Effector memory CD4-positive, alpha-beta T cell (primary cell): ENCODE measurements around the gene TTC4.

Experiments used
- DNase-seq, 3 donors: peaks; one replicate each; pipeline ENCODE4 v3.0.0-alpha.2; 2020
- H3K27ac ChIP-seq: 2 replicates; pipeline ENCODE4 v1.7.0; 2013; ENCODE audit warnings: mild to moderate bottlenecking, low read length, moderate library complexity; ENCODE audit not compliant: insufficient read depth, poor library complexity, severe bottlenecking
- H3K27me3 ChIP-seq: replicated peaks from 2 replicates; pipeline ENCODE4 v1.7.0; 2013; ENCODE audit warnings: mild to moderate bottlenecking, low read length; ENCODE audit not compliant: insufficient read depth, control insufficient read depth, poor library complexity, severe bottlenecking
- H3K36me3 ChIP-seq: 2 replicates; pipeline ENCODE4 v1.7.0; 2013; ENCODE audit warnings: mild to moderate bottlenecking, low read length, moderate library complexity; ENCODE audit not compliant: control insufficient read depth, insufficient read depth
- H3K4me1 ChIP-seq: 2 replicates; pipeline ENCODE4 v1.7.0; 2013; ENCODE audit warnings: low read length, mild to moderate bottlenecking; ENCODE audit not compliant: control insufficient read depth, insufficient read depth, poor library complexity, severe bottlenecking
- H3K4me3 ChIP-seq: 2 replicates; pipeline ENCODE4 v1.7.0; 2013; ENCODE audit warnings: low read length, low read depth, mild to moderate bottlenecking; ENCODE audit not compliant: insufficient read depth, poor library complexity, severe bottlenecking
- H3K9me3 ChIP-seq: 2 replicates; pipeline ENCODE4 v1.7.0; 2013; ENCODE audit warnings: mild to moderate bottlenecking, low read length, moderate library complexity; ENCODE audit not compliant: control insufficient read depth

Gene TTC4

DNA sequence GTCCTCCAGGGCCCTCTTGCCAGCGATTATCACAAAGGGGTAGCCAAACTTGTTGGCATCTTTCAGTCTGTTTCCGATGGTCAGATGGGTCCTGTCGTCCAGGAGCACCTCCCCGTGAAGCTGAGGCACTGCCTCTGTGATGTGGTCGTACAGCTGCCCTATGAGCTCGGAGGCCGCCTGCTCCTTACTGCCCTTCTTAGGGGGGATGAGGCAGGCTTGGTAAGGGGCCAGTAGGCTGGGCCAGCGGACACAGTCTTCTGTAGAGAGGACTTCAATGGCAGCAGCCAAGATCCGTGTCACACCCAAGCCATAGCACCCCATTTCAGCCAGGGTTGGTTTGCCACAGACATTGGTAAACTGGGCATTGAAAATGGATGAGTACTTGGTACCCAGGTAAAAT, 42.2 kb downstream of the TTC4 start:
- no peak for DNase-seq
- Histone ChIP-seq H3K36me3 (peaks cover 16% of the 10 kb centered on the region), H3K27me3 (no peaks in the 10 kb centered on the region), H3K4me3 (no peak overlapping the region), H3K4me1 (no peaks in the 10 kb centered on the region), H3K27ac (no peak overlapping the region), H3K9me3 (no peaks in the 10 kb centered on the region)

DNA sequence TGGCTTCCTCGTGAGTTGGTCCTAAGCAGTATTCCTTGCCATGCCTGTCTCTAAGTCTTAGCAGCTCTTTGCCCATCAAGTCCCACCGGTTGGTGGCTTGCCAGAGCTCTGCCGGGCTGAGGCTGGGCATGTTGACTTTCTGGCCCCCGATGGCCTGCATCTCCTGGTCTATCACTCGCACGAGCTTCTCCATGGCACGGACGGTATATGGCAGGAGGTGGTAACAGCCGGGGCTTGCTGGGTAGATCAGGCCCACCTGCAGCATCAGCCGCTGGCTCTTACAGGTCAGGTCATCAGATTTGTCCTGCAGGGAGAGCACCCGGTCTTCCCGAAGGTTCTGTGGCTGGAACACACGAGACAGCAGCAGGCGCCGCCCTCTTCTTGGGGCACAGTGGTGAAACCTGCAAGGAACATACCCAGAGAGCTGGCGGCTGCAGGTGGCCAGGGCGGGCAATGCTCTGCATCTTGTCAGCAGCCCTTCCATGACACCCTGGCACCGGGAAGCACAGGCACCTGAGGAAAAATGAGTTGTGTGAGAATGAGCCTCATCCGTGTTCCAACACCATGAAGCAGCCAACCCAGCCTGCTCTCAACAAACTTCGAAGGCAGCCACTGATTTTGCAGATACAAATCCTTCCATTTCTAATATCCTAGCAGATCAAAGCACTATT, 43.2 kb downstream of the TTC4 start:
- Histone ChIP-seq H3K36me3 (peaks cover 16% of the 10 kb centered on the region), H3K27me3 (no peaks in the 10 kb centered on the region), H3K4me1 (peaks cover 6% of the 10 kb centered on the region), H3K4me3 (no peak overlapping the region), H3K9me3 (no peaks in the 10 kb centered on the region), H3K27ac (no peak overlapping the region)
- no peak for DNase-seq

DNA sequence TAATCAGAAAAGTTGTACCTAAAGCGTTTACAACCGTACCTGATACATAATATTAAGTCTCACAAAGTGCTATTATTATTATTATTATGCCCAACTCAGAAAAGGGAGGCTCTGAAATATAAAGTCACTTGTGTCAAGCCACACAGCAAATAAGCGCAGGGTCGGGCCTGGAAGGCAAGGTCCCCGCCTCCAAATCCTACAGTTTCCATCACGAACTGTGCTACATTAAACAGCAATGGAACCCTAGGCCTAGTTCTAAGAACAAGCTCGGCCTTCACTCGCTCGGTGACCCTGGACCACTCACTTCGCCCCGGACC, 48.1 kb downstream of the TTC4 start:
- H3K4me3 ChIP-seq, result peak overlapping the region; percentile 76
- H3K4me1 ChIP-seq, result peaks cover 10% of the 10 kb centered on the region
- H3K36me3 ChIP-seq, result no peaks in the 10 kb centered on the region
- H3K9me3 ChIP-seq, result no peaks in the 10 kb centered on the region
- DNase-seq, result no peak
- no peaks in the 10 kb centered on the region for H3K27me3 ChIP-seq
- H3K27ac ChIP-seq, result peak overlapping the region; percentile 62

DNA sequence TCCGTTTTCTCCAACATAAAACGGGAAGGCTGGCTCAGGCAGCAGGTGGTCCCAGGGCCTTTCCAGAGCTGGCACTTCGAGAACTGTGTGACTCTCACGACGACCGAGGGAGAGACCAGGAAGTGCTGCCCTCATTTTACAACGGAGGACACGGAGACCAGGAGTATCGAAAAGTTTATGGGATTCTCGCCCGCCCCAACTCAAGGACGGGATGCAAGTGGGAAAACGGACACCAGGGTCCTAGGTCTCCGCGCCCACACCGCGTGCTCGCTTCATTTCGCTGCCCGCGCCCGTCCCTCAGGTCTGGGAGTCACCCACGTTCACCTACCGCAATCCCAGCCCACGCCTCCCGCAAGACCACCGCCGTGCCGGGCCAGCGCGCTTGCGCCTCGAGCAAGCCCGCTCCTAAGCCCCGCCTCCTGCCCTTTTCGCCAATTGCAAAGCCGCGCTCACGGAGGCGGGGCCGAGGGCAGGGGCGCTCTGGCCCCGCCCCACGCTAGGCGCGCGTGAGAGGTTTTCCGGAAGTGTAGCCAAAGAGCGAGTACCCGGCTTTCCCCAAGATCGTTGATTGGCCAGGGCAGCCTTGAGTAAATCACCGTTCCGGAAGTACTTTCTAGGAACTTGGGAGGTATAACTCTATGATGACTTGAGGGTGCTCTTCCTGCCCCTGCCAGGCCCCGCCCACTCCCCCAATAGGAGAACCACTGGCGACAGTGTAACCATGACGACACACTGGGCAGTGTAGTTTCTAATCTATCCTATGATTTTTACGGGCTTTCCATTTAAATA, 48.7 kb downstream of the TTC4 start, which contains the start of gene PARS2:
Gene PARS2, minus strand, starts transcription at position 391 of the 789 bp plus-strand sequence. CDS start 5,362 bp downstream, outside the sequence.
- Histone ChIP-seq H3K9me3 (no peaks in the 10 kb centered on the region), H3K27ac (peak within 1 kb of the TSS; percentile 63), H3K4me3 (peak within 1 kb of the TSS; percentile 76), H3K27me3 (no peaks in the 10 kb centered on the region), H3K4me1 (peaks cover 10% of the 10 kb centered on the region), H3K36me3 (no peaks in the 10 kb centered on the region)
- peak; percentile 93 to 94 (median 93) for DNase-seq

DNA sequence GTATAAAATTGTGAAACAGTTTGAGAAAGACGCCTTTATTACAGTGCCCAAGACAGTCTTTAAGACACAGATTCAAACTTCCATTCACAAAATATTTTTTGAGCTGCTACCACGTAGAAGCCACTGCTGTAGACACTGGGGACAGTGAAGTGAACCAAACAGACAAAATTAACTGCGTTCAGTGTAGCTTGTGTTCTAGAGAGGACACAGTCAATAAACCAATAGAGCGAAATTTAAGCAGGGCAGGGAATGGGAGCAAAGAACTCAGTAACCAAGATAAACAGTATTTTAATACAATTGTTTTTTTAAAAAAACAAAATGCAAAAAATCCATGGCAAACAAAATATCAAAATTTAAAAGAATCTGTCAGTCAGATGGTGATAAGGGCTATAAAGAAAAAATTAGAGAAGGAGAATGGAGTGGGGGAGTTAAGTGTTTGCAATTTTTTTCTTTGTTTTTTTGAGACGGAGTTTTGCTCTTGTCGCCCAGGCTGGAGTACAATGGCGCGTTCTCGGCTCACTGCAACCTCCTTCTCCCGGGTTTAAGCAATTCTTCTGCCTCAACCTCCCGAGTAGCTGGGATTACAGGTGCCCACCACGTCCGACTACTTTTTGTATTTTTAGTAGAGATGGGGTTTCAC, 49.4 kb downstream of the TTC4 start:
- H3K36me3 ChIP-seq, result no peaks in the 10 kb centered on the region
- peak overlapping the region; percentile 76 for H3K4me3 ChIP-seq
- H3K4me1 ChIP-seq, result peaks cover 10% of the 10 kb centered on the region
- DNase-seq, result no peak
- H3K27me3 ChIP-seq, result no peaks in the 10 kb centered on the region
- peak overlapping the region; percentile 63 for H3K27ac ChIP-seq
- H3K9me3 ChIP-seq, result no peaks in the 10 kb centered on the region

DNA sequence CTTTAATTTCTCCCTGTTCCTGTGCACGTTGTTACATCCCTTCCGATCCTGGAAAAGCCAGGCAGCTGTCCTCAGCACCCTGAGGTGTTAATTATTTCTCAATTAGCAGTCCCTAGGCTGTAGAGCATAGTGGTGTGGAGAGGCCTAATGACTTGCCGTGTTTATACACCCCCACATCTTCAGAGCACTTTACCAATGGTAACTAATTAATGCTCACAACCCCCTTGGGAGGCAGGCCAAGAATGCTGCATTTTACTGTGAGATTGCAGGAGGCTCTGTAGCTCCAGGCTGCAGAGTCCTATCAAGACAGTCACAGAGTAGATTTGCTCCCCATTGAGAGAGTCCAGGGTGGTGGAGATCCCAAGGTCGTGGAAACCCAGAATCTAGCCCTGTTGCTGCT, 51.1 kb downstream of the TTC4 start:
- no peaks in the 10 kb centered on the region for H3K9me3 ChIP-seq
- H3K27ac ChIP-seq, result no peak overlapping the region
- no peak for DNase-seq
- peaks cover 10% of the 10 kb centered on the region for H3K4me1 ChIP-seq
- no peaks in the 10 kb centered on the region for H3K27me3 ChIP-seq
- H3K4me3 ChIP-seq, result no peak overlapping the region
- H3K36me3 ChIP-seq, result no peaks in the 10 kb centered on the region

DNA sequence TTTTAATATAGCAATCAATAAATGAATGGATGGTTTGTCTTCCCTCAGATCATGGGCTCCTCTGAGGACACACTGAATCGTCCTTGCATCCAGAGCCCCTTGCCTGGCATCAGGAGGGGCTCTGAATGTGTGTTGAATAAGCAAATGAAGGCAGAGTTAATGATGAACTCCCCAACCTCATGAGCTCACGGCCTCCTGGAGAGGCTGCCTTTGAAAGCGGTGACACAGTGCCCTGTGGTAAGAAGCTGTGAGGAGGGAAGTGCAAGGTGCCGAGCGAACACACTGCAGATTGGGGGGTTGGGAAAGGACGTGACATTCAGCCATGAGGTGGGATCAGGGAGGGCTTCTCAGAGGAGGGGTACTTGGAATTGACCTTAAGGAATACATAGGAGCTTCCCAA, 51.9 kb downstream of the TTC4 start:
- DNase-seq, result no peak
- Histone ChIP-seq H3K27me3 (no peaks in the 10 kb centered on the region), H3K9me3 (no peaks in the 10 kb centered on the region), H3K4me1 (peaks cover 10% of the 10 kb centered on the region), H3K4me3 (no peak overlapping the region), H3K27ac (no peak overlapping the region), H3K36me3 (no peaks in the 10 kb centered on the region)

DNA sequence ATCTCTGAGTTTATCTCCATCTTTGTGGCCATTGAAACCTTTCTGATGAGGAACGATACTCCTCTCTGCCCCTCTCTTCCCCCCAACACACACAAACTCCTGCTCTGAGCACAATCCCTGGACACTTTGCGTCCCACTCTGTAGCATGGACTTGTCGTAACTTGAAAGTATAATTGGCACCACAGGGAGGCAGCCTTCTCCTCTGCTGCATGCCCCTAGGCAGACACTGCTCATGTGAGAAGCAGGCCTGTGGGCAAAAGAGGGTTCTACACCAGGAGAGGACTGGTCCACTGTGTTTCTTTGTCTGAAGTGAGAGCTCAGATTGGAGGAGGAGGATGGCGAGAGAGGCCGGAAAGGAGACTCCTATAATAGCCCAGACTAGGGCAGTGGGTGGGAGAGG, 52.4 kb downstream of the TTC4 start:
- Histone ChIP-seq H3K4me3 (no peak overlapping the region), H3K9me3 (no peaks in the 10 kb centered on the region), H3K27ac (no peak overlapping the region), H3K36me3 (no peaks in the 10 kb centered on the region), H3K27me3 (no peaks in the 10 kb centered on the region), H3K4me1 (peaks cover 10% of the 10 kb centered on the region)
- no peak for DNase-seq

DNA sequence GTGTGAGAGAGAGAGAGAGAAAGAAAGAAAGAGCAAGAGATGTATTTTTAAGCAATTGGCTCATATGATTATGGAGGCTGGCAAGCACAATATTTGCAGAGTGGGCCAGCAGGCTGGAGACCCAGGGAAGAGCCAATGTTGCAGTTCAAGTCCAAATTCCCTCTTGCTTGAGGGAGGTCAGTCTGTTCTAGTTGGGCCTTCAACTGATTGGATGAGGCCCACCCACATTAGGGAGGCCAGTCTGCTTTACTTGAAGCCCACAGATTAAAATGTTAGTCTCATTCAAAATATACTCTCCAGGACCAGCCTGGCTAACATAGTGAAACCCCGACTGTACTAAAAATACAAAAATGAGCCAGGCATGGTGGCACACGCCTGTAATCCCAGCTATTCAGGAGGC, 57.3 kb downstream of the TTC4 start:
- Histone ChIP-seq H3K9me3 (no peaks in the 10 kb centered on the region), H3K4me3 (no peak overlapping the region), H3K36me3 (no peaks in the 10 kb centered on the region), H3K4me1 (no peaks in the 10 kb centered on the region), H3K27ac (no peak overlapping the region), H3K27me3 (no peaks in the 10 kb centered on the region)
- no peak for DNase-seq
